ENCODE data around the gene IGSF10.
"Not testable (repeated sequence)": the region's sequence is repeated elsewhere in the genome, so short reads cannot be mapped to it uniquely, and the experiment has no call there.

Gene IGSF10, protein sequence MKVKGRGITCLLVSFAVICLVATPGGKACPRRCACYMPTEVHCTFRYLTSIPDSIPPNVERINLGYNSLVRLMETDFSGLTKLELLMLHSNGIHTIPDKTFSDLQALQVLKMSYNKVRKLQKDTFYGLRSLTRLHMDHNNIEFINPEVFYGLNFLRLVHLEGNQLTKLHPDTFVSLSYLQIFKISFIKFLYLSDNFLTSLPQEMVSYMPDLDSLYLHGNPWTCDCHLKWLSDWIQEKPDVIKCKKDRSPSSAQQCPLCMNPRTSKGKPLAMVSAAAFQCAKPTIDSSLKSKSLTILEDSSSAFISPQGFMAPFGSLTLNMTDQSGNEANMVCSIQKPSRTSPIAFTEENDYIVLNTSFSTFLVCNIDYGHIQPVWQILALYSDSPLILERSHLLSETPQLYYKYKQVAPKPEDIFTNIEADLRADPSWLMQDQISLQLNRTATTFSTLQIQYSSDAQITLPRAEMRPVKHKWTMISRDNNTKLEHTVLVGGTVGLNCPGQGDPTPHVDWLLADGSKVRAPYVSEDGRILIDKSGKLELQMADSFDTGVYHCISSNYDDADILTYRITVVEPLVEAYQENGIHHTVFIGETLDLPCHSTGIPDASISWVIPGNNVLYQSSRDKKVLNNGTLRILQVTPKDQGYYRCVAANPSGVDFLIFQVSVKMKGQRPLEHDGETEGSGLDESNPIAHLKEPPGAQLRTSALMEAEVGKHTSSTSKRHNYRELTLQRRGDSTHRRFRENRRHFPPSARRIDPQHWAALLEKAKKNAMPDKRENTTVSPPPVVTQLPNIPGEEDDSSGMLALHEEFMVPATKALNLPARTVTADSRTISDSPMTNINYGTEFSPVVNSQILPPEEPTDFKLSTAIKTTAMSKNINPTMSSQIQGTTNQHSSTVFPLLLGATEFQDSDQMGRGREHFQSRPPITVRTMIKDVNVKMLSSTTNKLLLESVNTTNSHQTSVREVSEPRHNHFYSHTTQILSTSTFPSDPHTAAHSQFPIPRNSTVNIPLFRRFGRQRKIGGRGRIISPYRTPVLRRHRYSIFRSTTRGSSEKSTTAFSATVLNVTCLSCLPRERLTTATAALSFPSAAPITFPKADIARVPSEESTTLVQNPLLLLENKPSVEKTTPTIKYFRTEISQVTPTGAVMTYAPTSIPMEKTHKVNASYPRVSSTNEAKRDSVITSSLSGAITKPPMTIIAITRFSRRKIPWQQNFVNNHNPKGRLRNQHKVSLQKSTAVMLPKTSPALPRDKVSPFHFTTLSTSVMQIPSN (N-terminal part only)

DNA sequence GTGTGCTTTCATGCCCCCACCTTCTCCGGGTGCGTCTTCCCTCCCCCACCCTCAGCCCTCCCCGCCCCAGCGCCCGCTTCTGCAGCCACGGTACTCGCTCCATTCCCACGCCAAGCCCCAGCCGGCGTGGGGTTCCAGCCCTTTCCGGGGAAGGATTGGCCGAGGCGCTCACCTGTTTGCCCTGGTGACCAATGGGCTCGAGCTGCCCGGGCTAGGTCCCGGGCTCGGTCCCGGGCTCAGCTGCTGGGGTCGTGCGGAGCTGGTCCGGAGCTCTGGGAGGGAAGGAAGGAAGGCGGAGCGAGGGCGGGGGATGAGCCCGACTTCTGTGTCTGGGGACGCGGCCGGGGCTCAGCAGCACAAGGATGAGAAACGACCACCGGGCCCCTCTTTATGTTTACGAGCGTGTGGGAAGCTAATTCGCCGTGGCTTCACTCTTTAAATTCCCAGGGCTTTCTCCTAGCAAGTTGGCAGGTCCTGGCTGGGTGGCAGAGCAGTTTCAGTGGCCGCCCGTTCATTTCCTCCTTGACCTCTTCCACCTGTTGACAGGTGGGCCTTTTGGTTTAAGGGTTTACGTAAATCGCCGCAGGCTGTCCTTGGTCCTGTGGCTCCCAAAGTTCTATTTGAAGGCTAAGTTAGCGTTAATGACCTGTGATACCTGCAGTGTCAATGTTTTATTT, at the start of gene IGSF10:
Gene IGSF10, minus strand, starts transcription at position 288 of the 677 bp plus-strand sequence. CDS start 2,352 bp downstream, outside the sequence.
- TF ChIP-seq POLR2AphosphoS5 (IDR thresholded peaks at IDR 0.05; ENCODE audit: borderline replicate concordance, low read depth, low read length) (no peak), EZH2 (IDR thresholded peaks at IDR 0.05) (no peak), FOXP2 (optimal IDR thresholded peaks at IDR 0.05; ENCODE audit: control extremely low read depth, extremely low read length, insufficient read depth) (no peak)
- Histone ChIP-seq H3K36me3 (ENCODE audit: insufficient read depth, low read length) (no peaks in the 10 kb centered on the region), H3K27ac (no peak within 1 kb of the TSS), H3K9me3 (ENCODE audit: low read depth, low read length) (no peaks in the 10 kb centered on the region), H3K4me3 (peak within 1 kb of the TSS; percentile 85), H3K9ac (ENCODE audit: insufficient read length) (peak within 1 kb of the TSS; percentile 66)
- no peak for DNase-seq (ENCODE audit: low read depth, low spot score)

GRCh38 chr3:151509468-151510135, 48.7 kb upstream of the IGSF10 start:
- H3K36me3 ChIP-seq (ENCODE audit: insufficient read depth, low read length); H3K4me3 ChIP-seq; H3K9ac ChIP-seq (ENCODE audit: insufficient read length); H3K9me3 ChIP-seq (ENCODE audit: low read depth, low read length); H3K27ac ChIP-seq; DNase-seq (ENCODE audit: low read depth, low spot score): not testable (repeated sequence)

- no peak for TF ChIP-seq FOXP2 (optimal IDR thresholded peaks at IDR 0.05; ENCODE audit: control extremely low read depth, extremely low read length, insufficient read depth)
- no peak overlapping the region for H3K9ac ChIP-seq (ENCODE audit: insufficient read length)
- no peaks in the 10 kb centered on the region for H3K9me3 ChIP-seq (ENCODE audit: low read depth, low read length)
- no peak for DNase-seq (ENCODE audit: low read depth, low spot score)
- no peaks in the 10 kb centered on the region for H3K36me3 ChIP-seq (ENCODE audit: insufficient read depth, low read length)
- no peak overlapping the region for H3K4me3 ChIP-seq
- no peak overlapping the region for H3K27ac ChIP-seq
Measured at GRCh38 chr3:151504606-151505005, 43.7 kb upstream of the IGSF10 start.

- H3K27ac ChIP-seq = no peak overlapping the region
- no peaks in the 10 kb centered on the region for H3K9me3 ChIP-seq (ENCODE audit: low read depth, low read length)
- TF ChIP-seq EZH2 (IDR thresholded peaks at IDR 0.05) (no peak), POLR2AphosphoS5 (IDR thresholded peaks at IDR 0.05; ENCODE audit: borderline replicate concordance, low read depth, low read length) (no peak), FOXP2 (optimal IDR thresholded peaks at IDR 0.05; ENCODE audit: control extremely low read depth, extremely low read length, insufficient read depth) (no peak)
- no peak overlapping the region for H3K4me3 ChIP-seq
- H3K36me3 ChIP-seq (ENCODE audit: insufficient read depth, low read length) = no peaks in the 10 kb centered on the region
- no peak overlapping the region for H3K9ac ChIP-seq (ENCODE audit: insufficient read length)
- DNase-seq (ENCODE audit: low read depth, low spot score) = no peak
Measured at GRCh38 chr3:151503074-151503473, 42.2 kb upstream of the IGSF10 start.

- H3K27ac ChIP-seq = peak overlapping the region; percentile 2; the same call in 1 of the 2 replicates
- H3K9ac ChIP-seq (ENCODE audit: insufficient read length) = no peak overlapping the region
- DNase-seq (ENCODE audit: low read depth, low spot score) = no peak
- no peaks in the 10 kb centered on the region for H3K9me3 ChIP-seq (ENCODE audit: low read depth, low read length)
- TF ChIP-seq POLR2AphosphoS5 (IDR thresholded peaks at IDR 0.05; ENCODE audit: borderline replicate concordance, low read depth, low read length) (no peak), EZH2 (IDR thresholded peaks at IDR 0.05) (no peak), FOXP2 (optimal IDR thresholded peaks at IDR 0.05; ENCODE audit: control extremely low read depth, extremely low read length, insufficient read depth) (no peak)
- H3K4me3 ChIP-seq = no peak overlapping the region
- no peaks in the 10 kb centered on the region for H3K36me3 ChIP-seq (ENCODE audit: insufficient read depth, low read length)
Measured at GRCh38 chr3:151501923-151502632, 41.2 kb upstream of the IGSF10 start.

GRCh38 chr3:151501171-151501922, 40.5 kb upstream of the IGSF10 start:
- Histone ChIP-seq H3K9ac (ENCODE audit: insufficient read length) (no peak overlapping the region), H3K36me3 (ENCODE audit: insufficient read depth, low read length) (no peaks in the 10 kb centered on the region), H3K9me3 (ENCODE audit: low read depth, low read length) (no peaks in the 10 kb centered on the region), H3K4me3 (no peak overlapping the region), H3K27ac (peak overlapping the region; percentile 2; the same call in 1 of the 2 replicates)
- DNase-seq (ENCODE audit: low read depth, low spot score) = no peak
- TF ChIP-seq EZH2 (IDR thresholded peaks at IDR 0.05) (no peak), POLR2AphosphoS5 (IDR thresholded peaks at IDR 0.05; ENCODE audit: borderline replicate concordance, low read depth, low read length) (no peak), FOXP2 (optimal IDR thresholded peaks at IDR 0.05; ENCODE audit: control extremely low read depth, extremely low read length, insufficient read depth) (no peak)

Data from SK-N-MC (cell line).